Esophagus muscularis mucosa (tissue), 4 donors: Measurements from ENCODE around the gene TASOR2. TPM values are rescaled to one million over a fixed set of nuclear protein-coding genes. Genes with fewer than 3 reads are reported as not detected.

Experiments
- DNase-seq: peaks from one replicate; pipeline ENCODE4 v3.0.0-alpha.2; 2017; ENCODE audit errors: extremely low spot score
- H3K27ac ChIP-seq, 4 donors: fragments of 200-600 bp; sonication (generic); replicated peaks in 1 of 4; 1 replicate in 3 of 4; 2 replicates in 1 of 4; pipeline ENCODE4 v1.5.1; 2016 to 2019; ENCODE audit warnings: mild to moderate bottlenecking in 1 of 4
- H3K27me3 ChIP-seq, 4 donors: fragments of 200-600 bp; sonication (generic); one replicate each; pipeline versions ENCODE4 v1.5.1 to v1.6.0; 2016 to 2019
- H3K36me3 ChIP-seq, 4 donors: fragments of 200-600 bp; sonication (generic); one replicate each; pipeline ENCODE4 v1.5.1; 2016 to 2019
- H3K4me1 ChIP-seq, 4 donors: fragments of 200-600 bp; sonication (generic); one replicate each; pipeline ENCODE4 v1.5.1; 2016 to 2019
- H3K4me3 ChIP-seq, 4 donors: fragments of 200-600 bp; sonication (generic); 1 replicate in 2 of 4; 2 replicates in 2 of 4; pipeline ENCODE4 v1.5.1; 2016 to 2019; ENCODE audit warnings: mild to moderate bottlenecking in 4 of 4, moderate library complexity in 1 of 4
- H3K9me3 ChIP-seq, 4 donors: fragments of 200-600 bp; sonication (generic); 1 replicate in 3 of 4; 2 replicates in 1 of 4; pipeline ENCODE4 v1.5.1; 2016 to 2019
- CTCF ChIP-seq, 3 experiments: fragments of 200-600 bp in 2 of 3; fragments of 450-650 bp in 1 of 3; sonication (generic) in 2 of 3; IDR thresholded peaks; one replicate each; pipeline ENCODE4 v1.5.1; 2017 to 2019; ENCODE audit warnings: antibody characterized with exemption in 3 of 3, mild to moderate bottlenecking in 2 of 3, moderate library complexity in 1 of 3
- EP300 ChIP-seq: sonication (generic); formaldehyde crosslinking; IDR thresholded peaks from one replicate; pipeline ENCODE4 v1.6.1; 2017; ENCODE audit warnings: antibody characterized with exemption
- POLR2A ChIP-seq: fragments of 450-650 bp; IDR thresholded peaks from one replicate; pipeline ENCODE4 v1.6.1; 2017; ENCODE audit warnings: antibody characterized with exemption, moderate library complexity, mild to moderate bottlenecking, low read depth
- POLR2AphosphoS5 ChIP-seq, 2 donors: sonication (generic); formaldehyde crosslinking; IDR thresholded peaks; one replicate each; pipeline ENCODE4 v1.6.1; 2017; ENCODE audit warnings: antibody characterized with exemption in 2 of 2
- WGBS: methylation state at CpG from one replicate; pipeline ENCODE4 v1.1.5; 2018; 5-methylcytosine and 5-hydroxymethylcytosine counted together
- intact Hi-C: fragments of 100-400 bp; cut with DNase I; formaldehyde crosslinking; loops from one replicate; pipeline ENCODE4 v1.15.1; 2023
- total RNA-seq, 4 donors: library from RNA; depleted of rRNA; stranded (reverse); fragments of >200 nt; gene quantifications; one replicate each; pipeline versions ENCODE4 v1.1.0 to v1.2.1, GENCODE V29; 2016

The TASOR2 gene
- total RNA-seq, 4 donors from 2014 or later, result 56.9 to 66.3 (median 63.9) TPM

GRCh38 chr10:5685764-5686240 lies 1.2 kb downstream of the TASOR2 start:
- intact Hi-C loops, result loop anchor here (5.0 to 10.0 kb wide), 2 partner anchors 126 to 189 kb away; partner anchors contain the start of gene GDI2
- Histone ChIP-seq H3K27me3 (no peaks in the 10 kb centered on the region), H3K36me3 (no peaks in the 10 kb centered on the region), H3K4me1 (peaks cover 8 to 34% (median 29%) of the 10 kb centered on the region in 4 donors), H3K27ac (peak overlapping the region; percentile 86 to 92 (median 90)), H3K9me3 (no peaks in the 10 kb centered on the region), H3K4me3 (peak overlapping the region; percentile 88 to 97 (median 94))
- DNase-seq, result no peak
- 3% methylated on average over 10 of the region's 10 CpGs for WGBS
- TF ChIP-seq CTCF (IDR thresholded peaks at IDR 0.05), result no peak
- TF ChIP-seq POLR2A, result no peak
- no peak for TF ChIP-seq EP300

GRCh38 chr10:5688587-5688986 lies 3.9 kb downstream of the TASOR2 start:
- 95% methylated on average over 3 of the region's 3 CpGs for WGBS
- Histone ChIP-seq H3K27ac (no peak overlapping the region), H3K27me3 (no peaks in the 10 kb centered on the region), H3K36me3 (no peaks in the 10 kb centered on the region), H3K9me3 (no peaks in the 10 kb centered on the region), H3K4me1 (peaks cover 14 to 56% (median 49%) of the 10 kb centered on the region in 4 donors), H3K4me3 (no peak overlapping the region)
- intact Hi-C loops, result loop anchor here (5.0 to 10.0 kb wide), 2 partner anchors 124 to 186 kb away; partner anchors contain the start of gene GDI2
- DNase-seq, result no peak
- TF ChIP-seq EP300 (no peak), POLR2A (no peak), POLR2AphosphoS5 (IDR thresholded peaks at IDR 0.05) (no peak), CTCF (IDR thresholded peaks at IDR 0.05) (no peak)

GRCh38 chr10:5691786-5692185 lies 7.1 kb downstream of the TASOR2 start:
- 92% methylated on average over 8 of the region's 8 CpGs for WGBS
- H3K27me3 ChIP-seq, result no peaks in the 10 kb centered on the region
- H3K9me3 ChIP-seq, result no peaks in the 10 kb centered on the region
- no peaks in the 10 kb centered on the region for H3K36me3 ChIP-seq
- DNase-seq, result no peak
- TF ChIP-seq POLR2AphosphoS5 (IDR thresholded peaks at IDR 0.05) (no peak), POLR2A (no peak), CTCF (IDR thresholded peaks at IDR 0.05) (no peak), EP300 (no peak)
- H3K4me3 ChIP-seq, result peak overlapping the region in 1 of 4 donors; percentile 48
- intact Hi-C loops, result no loop called here
- peaks cover 6 to 43% (median 38%) of the 10 kb centered on the region in 4 donors for H3K4me1 ChIP-seq
- H3K27ac ChIP-seq, result no peak overlapping the region

GRCh38 chr10:5692461-5693358 lies 8.1 kb downstream of the TASOR2 start:
- TF ChIP-seq POLR2A (no peak), CTCF (IDR thresholded peaks at IDR 0.05) (no peak), POLR2AphosphoS5 (IDR thresholded peaks at IDR 0.05) (no peak), EP300 (no peak)
- H3K27me3 ChIP-seq, result no peaks in the 10 kb centered on the region
- 23% methylated on average over 23 of the region's 49 CpGs for WGBS
- no peaks in the 10 kb centered on the region for H3K9me3 ChIP-seq
- H3K4me1 ChIP-seq, result peaks cover 10 to 39% (median 30%) of the 10 kb centered on the region in 4 donors
- no peak for DNase-seq
- intact Hi-C loops, result no loop called here
- peak overlapping the region in 3 of 4 donors; percentile 4 to 44 (median 36) for H3K27ac ChIP-seq
- H3K36me3 ChIP-seq, result no peaks in the 10 kb centered on the region
- H3K4me3 ChIP-seq, result peak overlapping the region; percentile 48 to 59 (median 54)
